HEK293T (cell line): ENCODE results near the gene RAN.

Source experiments
- CTCF ChIA-PET: fragments of 350-600 bp; formaldehyde crosslinking; extraction: SDS; loops from one replicate; lab custom pipeline; 2021; ENCODE audit warnings: antibody characterized with exemption, inconsistent platforms; lab: Yijun Ruan, JAX
- POLR2A ChIA-PET: fragments of 350-600 bp; formaldehyde crosslinking; extraction: SDS; loops from one replicate; lab custom pipeline; 2020; ENCODE audit warnings: antibody characterized with exemption, inconsistent platforms; lab: Yijun Ruan, JAX
- DNase-seq: peaks from one replicate; pipeline ENCODE4 v3.0.0; 2012; ENCODE audit warnings: mixed read lengths; ENCODE audit errors: extremely low spot score
- ARNT ChIP-seq: fragments of 450-650 bp; IDR thresholded peaks from 2 replicates; pipeline ENCODE4 v1.6.1; 2017; ENCODE audit warnings: mild to moderate bottlenecking
- BHLHE40 ChIP-seq: fragments of 450-650 bp; IDR thresholded peaks from 2 replicates; pipeline ENCODE4 v1.6.1; 2016; ENCODE audit warnings: mild to moderate bottlenecking, moderate library complexity, borderline replicate concordance
- CTBP1 ChIP-seq: fragments of 450-650 bp; IDR thresholded peaks from 2 replicates; pipeline ENCODE4 v1.6.1; 2016; ENCODE audit warnings: borderline replicate concordance
- ELF4 ChIP-seq: fragments of 450-650 bp; IDR thresholded peaks from 2 replicates; pipeline ENCODE4 v1.6.1; 2017; ENCODE audit warnings: antibody characterized with exemption
- FOXA1 ChIP-seq: fragments of 450-650 bp; IDR thresholded peaks from 2 replicates; pipeline ENCODE4 v1.6.1; 2016; ENCODE audit warnings: mild to moderate bottlenecking
- FOXK2 ChIP-seq: fragments of 450-650 bp; IDR thresholded peaks from 2 replicates; pipeline ENCODE4 v1.6.1; 2016; ENCODE audit warnings: mild to moderate bottlenecking
- FOXM1 ChIP-seq: fragments of 450-650 bp; IDR thresholded peaks from 2 replicates; pipeline ENCODE4 v1.6.1; 2017; ENCODE audit warnings: mild to moderate bottlenecking, borderline replicate concordance
- HDGF ChIP-seq: fragments of 450-650 bp; IDR thresholded peaks from 2 replicates; pipeline ENCODE4 v1.6.1; 2017; ENCODE audit warnings: antibody characterized with exemption, borderline replicate concordance
- L3MBTL2 ChIP-seq: fragments of 450-650 bp; conservative IDR thresholded peaks from 2 replicates; pipeline ENCODE4 v1.6.1; 2016; ENCODE audit warnings: mild to moderate bottlenecking
- LEF1 ChIP-seq: fragments of 450-650 bp; IDR thresholded peaks from 2 replicates; pipeline ENCODE4 v1.6.1; 2017; ENCODE audit warnings: mild to moderate bottlenecking, borderline replicate concordance
- NFRKB ChIP-seq: fragments of 450-650 bp; IDR thresholded peaks from 2 replicates; pipeline ENCODE4 v1.6.1; 2016; ENCODE audit warnings: mild to moderate bottlenecking, moderate library complexity
- PKNOX1 ChIP-seq: fragments of 450-650 bp; IDR thresholded peaks from 2 replicates; pipeline ENCODE4 v1.6.1; 2016
- SP1 ChIP-seq: fragments of 450-650 bp; IDR thresholded peaks from 2 replicates; pipeline ENCODE4 v1.6.1; 2017
- SUZ12 ChIP-seq: fragments of 450-650 bp; IDR thresholded peaks from 2 replicates; pipeline ENCODE4 v1.6.1; 2016; ENCODE audit warnings: mild to moderate bottlenecking
- TARDBP ChIP-seq: fragments of 450-650 bp; IDR thresholded peaks from 2 replicates; pipeline ENCODE4 v1.6.1; 2016
- ZNF384 ChIP-seq: fragments of 450-650 bp; IDR thresholded peaks from 2 replicates; pipeline ENCODE4 v1.6.1; 2016

The RAN gene

GRCh38 chr12:130835011-130835410, 36.9 kb upstream of the RAN start:
- ChIA-PET CTCF (interaction anchor here (1.0 kb wide), 1 partner anchor 8 kb away, joined by 3 read pairs; no protein-coding TSS in a partner anchor), POLR2A (no interaction called here)
- TF ChIP-seq FOXA1 (no peak), PKNOX1 (no peak), ARNT (no peak), SP1 (no peak), HDGF (no peak), TARDBP (no peak), L3MBTL2 (no peak), LEF1 (no peak), SUZ12 (no peak), FOXK2 (no peak), ELF4 (no peak), FOXM1 (no peak), CTBP1 (no peak), ZNF384 (no peak), BHLHE40 (no peak), NFRKB (no peak)
- no peak for DNase-seq

GRCh38 chr12:130835436-130835835, 36.4 kb upstream of the RAN start:
- TF ChIP-seq ZNF384, result no peak
- TF ChIP-seq ARNT, result no peak
- no peak for TF ChIP-seq PKNOX1
- TF ChIP-seq SUZ12, result no peak
- no peak for TF ChIP-seq TARDBP
- TF ChIP-seq CTBP1, result no peak
- TF ChIP-seq SP1, result no peak
- no peak for TF ChIP-seq L3MBTL2
- no peak for TF ChIP-seq ELF4
- no peak for TF ChIP-seq BHLHE40
- no peak for TF ChIP-seq LEF1
- TF ChIP-seq FOXA1, result no peak
- TF ChIP-seq FOXM1, result no peak
- no peak for TF ChIP-seq HDGF
- TF ChIP-seq NFRKB, result no peak
- POLR2A ChIA-PET, result no interaction called here
- DNase-seq, result no peak
- CTCF ChIA-PET, result interaction anchor here (1.0 kb wide), 1 partner anchor 9 kb away, joined by 3 read pairs; no protein-coding TSS in a partner anchor

- CTCF ChIA-PET, result interaction anchor here (0.7 kb wide), 1 partner anchor 32 kb away, joined by 3 read pairs; no protein-coding TSS in a partner anchor
- POLR2A ChIA-PET, result interaction anchor here (1.0 kb wide), 1 partner anchor 32 kb away, joined by 6 read pairs; no protein-coding TSS in a partner anchor
- DNase-seq, result peak; percentile 33
- TF ChIP-seq FOXA1, result no peak
- 0 out of 2 replicates have a peak, but pooled peaks have one; percentile 21 for TF ChIP-seq L3MBTL2
Measured at GRCh38 chr12:130838284-130838950, 33.4 kb upstream of the RAN start.

GRCh38 chr12:130838951-130839769, 32.7 kb upstream of the RAN start, which contains the start of gene STX2:
STX2 (minus strand) TSS chr12:130839250; CDS start chr12:130839099, 151 bp downstream.
- no peak for TF ChIP-seq LEF1
- no peak for TF ChIP-seq HDGF
- TF ChIP-seq CTBP1, result no peak
- no peak for TF ChIP-seq TARDBP
- no peak for TF ChIP-seq SP1
- TF ChIP-seq L3MBTL2, result peak; percentile 95
- ChIA-PET CTCF (interaction anchor here (0.7 kb wide), 1 partner anchor 31 kb away, joined by 3 read pairs; no protein-coding TSS in a partner anchor), POLR2A (interaction anchor here (1.0 kb wide), 1 partner anchor 31 kb away, joined by 6 read pairs; no protein-coding TSS in a partner anchor)
- DNase-seq, result peak; percentile 98

GRCh38 chr12:130839770-130840404, 32.0 kb upstream of the RAN start:
- POLR2A ChIA-PET, result no interaction called here
- CTCF ChIA-PET, result no interaction called here
- no peak for DNase-seq
- TF ChIP-seq ELF4, result no peak
- no peak for TF ChIP-seq TARDBP
- TF ChIP-seq FOXK2, result no peak
- TF ChIP-seq NFRKB, result no peak
- TF ChIP-seq ARNT, result no peak
- TF ChIP-seq CTBP1, result no peak
- TF ChIP-seq PKNOX1, result peak; percentile 92
